Measurements from ENCODE around the gene SRRT.
"Not testable (repeated sequence)": the region's sequence is repeated elsewhere in the genome, so short reads cannot be mapped to it uniquely, and the experiment has no call there.

The SRRT gene

GRCh38 chr7:100839361-100839760 is 35.5 kb upstream of the SRRT start:
- FAIRE-seq (no peak), DNase-seq (ENCODE audit: insufficient read length, low spot score) (no peak)
- TF ChIP-seq POLR2A (IDR thresholded peaks at IDR 0.05; ENCODE audit: low read depth, low read length) = no peak

GRCh38 chr7:100840470-100841100 is 34.3 kb upstream of the SRRT start:
- DNase-seq (ENCODE audit: insufficient read length, low spot score) (no peak), FAIRE-seq (no peak)
- no peak for TF ChIP-seq POLR2A (IDR thresholded peaks at IDR 0.05; ENCODE audit: low read depth, low read length)

- TF ChIP-seq POLR2A (IDR thresholded peaks at IDR 0.05; ENCODE audit: low read depth, low read length) = no peak
- DNase-seq (ENCODE audit: insufficient read length, low spot score) (no peak), FAIRE-seq (no peak)
Measured at GRCh38 chr7:100847360-100847759, 27.5 kb upstream of the SRRT start.

DNA sequence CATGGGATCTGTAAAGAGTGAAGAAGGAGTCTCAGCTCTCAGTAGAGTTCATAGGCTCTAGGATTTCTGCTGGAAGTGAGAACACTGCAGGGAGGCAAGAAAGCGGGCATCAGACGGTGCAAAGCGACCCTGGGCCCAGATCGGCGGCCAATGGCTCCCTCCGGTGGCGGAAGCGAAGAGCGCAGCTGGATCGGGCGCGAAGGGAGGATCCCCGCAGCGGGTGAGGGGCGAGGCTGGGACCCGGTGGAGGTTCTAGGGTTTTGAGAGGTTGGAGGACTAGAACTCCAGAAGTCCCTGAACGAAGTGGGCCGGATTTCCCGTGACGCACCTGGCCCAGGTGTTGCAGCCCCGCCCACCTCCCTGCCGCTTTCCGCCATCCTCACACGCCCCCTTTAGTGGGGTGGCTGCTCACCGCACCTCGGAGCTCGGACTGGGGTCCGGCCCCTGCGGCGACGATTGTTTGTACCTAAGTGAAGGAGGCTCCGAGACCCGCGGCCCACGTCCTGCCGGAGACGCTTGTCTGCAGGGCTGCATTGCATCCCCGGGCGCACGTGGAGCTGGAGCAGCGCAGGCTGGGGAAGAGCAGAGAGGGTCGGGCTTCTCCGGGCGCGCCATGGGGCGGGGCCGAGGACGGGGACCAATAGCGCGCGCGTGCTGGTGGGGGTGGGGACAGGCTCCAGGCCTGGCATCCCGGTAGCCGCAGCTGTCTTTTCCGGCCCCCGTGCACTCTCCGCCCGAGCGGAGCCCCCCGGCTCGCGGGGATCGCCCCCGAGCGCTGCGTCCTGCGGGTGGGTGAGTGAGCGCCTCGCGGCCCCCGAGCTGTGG is 22.6 kb upstream of the SRRT start, which contains the start of gene SLC12A9:
SLC12A9 (plus strand) TSS at position 666 of the 825 bp plus-strand sequence. CDS start 1,485 bp downstream, outside the sequence.
- FAIRE-seq = no peak

GRCh38 chr7:100854146-100854895 is 20.6 kb upstream of the SRRT start:
- DNase-seq (ENCODE audit: insufficient read length, low spot score) (no peak), FAIRE-seq (no peak)
- no peak for TF ChIP-seq POLR2A (IDR thresholded peaks at IDR 0.05; ENCODE audit: low read depth, low read length)

More for the DNA sequence above, 22.6 kb upstream of the SRRT start, which contains the start of gene SLC12A9:
- peak; percentile 55 for TF ChIP-seq POLR2A (IDR thresholded peaks at IDR 0.05; ENCODE audit: low read depth, low read length)
- peak; percentile 96 for DNase-seq (ENCODE audit: insufficient read length, low spot score)

GRCh38 chr7:100854899-100855298 is 20.0 kb upstream of the SRRT start:
- DNase-seq (ENCODE audit: insufficient read length, low spot score) = not testable (repeated sequence)

DNA sequence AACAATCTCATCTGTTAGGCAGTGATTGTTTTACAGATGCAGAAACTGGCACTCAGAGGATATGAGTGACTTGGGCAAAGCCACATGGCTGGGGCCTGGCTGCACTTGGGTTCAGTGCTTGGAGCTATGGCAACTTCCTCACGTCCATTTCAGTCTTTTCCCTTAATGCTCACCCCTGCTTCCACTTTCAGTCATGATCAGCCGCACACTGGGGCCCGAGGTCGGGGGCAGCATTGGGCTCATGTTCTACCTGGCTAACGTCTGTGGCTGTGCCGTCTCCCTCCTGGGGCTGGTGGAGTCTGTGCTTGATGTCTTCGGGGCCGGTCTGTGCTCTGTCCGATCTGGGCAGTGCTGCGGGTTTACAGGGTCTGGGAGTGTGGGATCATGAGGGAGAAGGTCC is 19.4 kb upstream of the SRRT start:
- TF ChIP-seq POLR2A (IDR thresholded peaks at IDR 0.05; ENCODE audit: low read depth, low read length) = no peak
- DNase-seq (ENCODE audit: insufficient read length, low spot score) = no peak
- no peak for FAIRE-seq

More at GRCh38 chr7:100854899-100855298, 20.0 kb upstream of the SRRT start:
- not testable (repeated sequence) for FAIRE-seq

GRCh38 chr7:100856871-100857282 is 18.0 kb upstream of the SRRT start:
- TF ChIP-seq POLR2A (IDR thresholded peaks at IDR 0.05; ENCODE audit: low read depth, low read length) = no peak
- no peak for FAIRE-seq
- no peak for DNase-seq (ENCODE audit: insufficient read length, low spot score)

GRCh38 chr7:100859856-100860255 is 15.0 kb upstream of the SRRT start:
- no peak for DNase-seq (ENCODE audit: insufficient read length, low spot score)
- TF ChIP-seq POLR2A (IDR thresholded peaks at IDR 0.05; ENCODE audit: low read depth, low read length) = no peak
- no peak for FAIRE-seq

GRCh38 chr7:100860702-100861615 is 13.9 kb upstream of the SRRT start:
- FAIRE-seq (no peak), DNase-seq (ENCODE audit: insufficient read length, low spot score) (no peak)
- no peak for TF ChIP-seq POLR2A (IDR thresholded peaks at IDR 0.05; ENCODE audit: low read depth, low read length)

- DNase-seq (ENCODE audit: insufficient read length, low spot score) (no peak), FAIRE-seq (no peak)
- TF ChIP-seq POLR2A (IDR thresholded peaks at IDR 0.05; ENCODE audit: low read depth, low read length) = no peak
Measured at GRCh38 chr7:100861616-100861985, 13.3 kb upstream of the SRRT start.

GRCh38 chr7:100863406-100863950 is 11.4 kb upstream of the SRRT start:
- FAIRE-seq (no peak), DNase-seq (ENCODE audit: insufficient read length, low spot score) (no peak)
- no peak for TF ChIP-seq POLR2A (IDR thresholded peaks at IDR 0.05; ENCODE audit: low read depth, low read length)

- FAIRE-seq (no peak), DNase-seq (ENCODE audit: insufficient read length, low spot score) (no peak)
- TF ChIP-seq POLR2A (IDR thresholded peaks at IDR 0.05; ENCODE audit: low read depth, low read length) = no peak
Measured at GRCh38 chr7:100864263-100864845, 10.5 kb upstream of the SRRT start.

All from H54 (cell line).